NCI-H146 (cell line): Measurements from ENCODE around the gene SLMAP.

Experiments used
- DNase-seq: peaks from one replicate; lab custom pipeline; 2025; lab: John Stamatoyannopoulos, UW

The SLMAP gene

GRCh38 chr3:57967590-57967989 is 211.5 kb downstream of the SLMAP start:
- no peak for DNase-seq

GRCh38 chr3:57968501-57968900 is 212.4 kb downstream of the SLMAP start:
- no peak for DNase-seq

GRCh38 chr3:57971975-57972374 is 215.9 kb downstream of the SLMAP start:
- DNase-seq = no peak

DNA sequence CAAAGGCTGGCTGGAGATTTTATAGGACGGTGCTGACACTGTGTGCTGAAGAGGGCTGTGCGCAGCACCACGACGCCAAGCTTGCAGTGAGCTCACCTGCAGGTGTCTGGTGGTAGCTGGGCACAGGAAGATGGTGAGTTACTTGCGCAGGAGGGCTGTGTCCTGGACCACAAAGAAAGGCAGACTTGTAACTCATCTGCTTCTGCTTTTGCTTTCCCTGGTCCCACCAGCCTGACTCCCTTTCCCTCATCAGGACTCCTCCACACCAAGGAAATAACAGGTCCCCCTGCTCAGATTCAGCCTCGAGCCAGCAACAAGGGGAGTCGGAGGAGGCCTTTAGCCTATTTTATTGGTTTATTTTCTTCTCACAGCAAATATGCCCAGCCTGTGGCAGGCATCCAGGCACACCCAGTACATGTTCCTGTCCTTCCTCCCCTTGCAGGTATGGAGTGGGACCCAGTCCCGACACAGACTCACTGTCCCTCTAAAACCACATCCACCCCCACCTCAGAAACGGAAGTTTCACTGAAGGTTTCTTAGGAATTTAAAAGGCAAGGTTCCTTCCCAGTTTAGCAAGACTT is 216.5 kb downstream of the SLMAP start:
- no peak for DNase-seq

- DNase-seq = no peak
Measured at GRCh38 chr3:57973715-57974477, 217.8 kb downstream of the SLMAP start.

DNA sequence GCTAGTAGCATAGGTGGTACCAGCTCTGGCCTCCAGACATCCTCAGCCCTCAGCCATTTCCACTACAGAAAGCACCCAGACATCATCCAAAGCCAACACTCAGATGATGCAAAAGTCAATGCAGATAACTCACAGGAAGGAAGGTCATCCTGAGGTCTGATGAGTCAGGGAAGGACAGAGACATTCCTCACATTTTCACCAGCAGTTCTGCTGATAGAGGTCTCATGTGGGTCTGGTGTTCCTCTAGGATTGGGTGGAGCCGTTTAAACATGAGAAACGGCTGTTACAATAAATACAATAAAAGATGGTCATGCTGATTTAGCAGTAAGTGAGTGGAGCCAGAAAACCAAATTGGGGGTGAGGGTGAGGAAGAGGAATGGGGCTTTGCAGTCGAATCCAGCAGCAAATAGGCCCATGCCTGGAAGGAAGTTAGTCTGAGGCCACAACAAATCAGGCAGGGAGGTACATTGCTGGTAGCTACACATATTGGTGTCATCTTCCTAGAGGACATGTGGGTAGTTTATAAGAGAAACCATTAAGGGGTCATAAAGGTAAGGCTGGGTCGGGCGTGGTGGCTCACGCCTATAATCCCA is 218.8 kb downstream of the SLMAP start:
- DNase-seq = no peak

GRCh38 chr3:57977818-57978235 is 221.7 kb downstream of the SLMAP start:
- peak; percentile 33 for DNase-seq

DNA sequence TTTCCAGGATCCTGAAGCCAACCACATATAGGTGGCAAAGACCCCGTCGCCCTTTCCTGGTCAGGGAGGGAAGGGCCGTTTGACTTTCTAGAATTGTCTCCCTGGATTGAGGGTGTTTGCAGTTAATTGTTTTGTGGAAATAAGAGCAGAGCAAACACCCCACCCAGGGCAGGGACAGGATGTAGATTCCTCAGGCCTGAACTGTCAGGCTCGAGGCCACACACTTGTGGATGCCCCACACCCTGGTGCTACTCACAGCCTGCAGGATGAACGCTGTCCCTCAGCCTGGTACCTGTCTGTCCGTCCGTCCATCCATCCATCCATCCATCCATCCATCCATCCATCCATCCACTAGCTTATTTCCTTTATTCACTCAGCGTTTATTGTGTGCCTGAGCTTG is 222.2 kb downstream of the SLMAP start:
- DNase-seq = no peak
